BJ (cell line): ENCODE measurements around the gene HPGDS. TPM values are rescaled to one million over a fixed set of nuclear protein-coding genes. Genes with fewer than 3 reads are reported as not detected.
"Not testable (repeated sequence)": the region's sequence is repeated elsewhere in the genome, so short reads cannot be mapped to it uniquely, and the experiment has no call there.

ENCODE experiments used
- CTCF ChIA-PET: fragments of 350-600 bp; formaldehyde crosslinking; extraction: SDS; loops from one replicate; lab custom pipeline; 2021; ENCODE audit warnings: antibody characterized with exemption, inconsistent platforms; lab: Yijun Ruan, JAX
- POLR2A ChIA-PET: fragments of 300-600 bp; sonication (Branson Sonifier 250); formaldehyde crosslinking; extraction: SDS; loops from one replicate; lab custom pipeline; 2021; ENCODE audit warnings: antibody characterized with exemption; lab: Charles Lee
- DNase-seq: peaks from one replicate; pipeline ENCODE4 v3.0.0-alpha.2; 2011; ENCODE audit warnings: low read depth
- H3K27me3 ChIP-seq: 2 replicates; pipeline ENCODE4 v1.6.0; 2011; ENCODE audit warnings: low read length; ENCODE audit not compliant: control insufficient read depth, insufficient read depth
- H3K36me3 ChIP-seq: 2 replicates; pipeline ENCODE4 v1.5.1; 2011; ENCODE audit warnings: low read length; ENCODE audit not compliant: control insufficient read depth, insufficient read depth
- H3K4me3 ChIP-seq: 2 replicates; pipeline ENCODE4 v1.5.1; 2011; ENCODE audit warnings: low read depth, mild to moderate bottlenecking, control low read depth, low read length
- CTCF ChIP-seq: IDR thresholded peaks from 2 replicates; pipeline ENCODE4 v1.5.1; 2011; ENCODE audit warnings: low read depth, mild to moderate bottlenecking, control low read depth, inconsistent platforms, low read length, moderate library complexity; ENCODE audit not compliant: insufficient read depth
- polyA plus RNA-seq: library from polyadenylated mRNA; depleted of rRNA; stranded (reverse); fragments of >200 nt; gene quantifications from 2 replicates; pipeline ENCODE4 v1.2.3, GENCODE V29; 2011

The HPGDS gene
- polyA plus RNA-seq, 1 experiment: not detected

- ChIA-PET POLR2A (no interaction called here), CTCF (interaction anchor here (1.2 to 1.7 kb wide), 2 partner anchors 13 to 18 kb away, joined by 4 read pairs; no protein-coding TSS in a partner anchor)
- Histone ChIP-seq H3K36me3 (no peaks in the 10 kb centered on the region), H3K4me3 (no peak overlapping the region), H3K27me3 (no peaks in the 10 kb centered on the region)
- peak; percentile 1 for DNase-seq
- TF ChIP-seq CTCF: peak; percentile 57
These were observed 38.2 kb downstream of the HPGDS start for GRCh38 chr4:94304365-94304971.

- DNase-seq: no peak
- POLR2A ChIA-PET: no interaction called here
- no peaks in the 10 kb centered on the region for H3K27me3 ChIP-seq
- TF ChIP-seq CTCF: no peak
- H3K36me3 ChIP-seq: no peaks in the 10 kb centered on the region
- no peak overlapping the region for H3K4me3 ChIP-seq
- CTCF ChIA-PET: no interaction called here
These were observed 40.4 kb downstream of the HPGDS start for GRCh38 chr4:94302191-94302590.

GRCh38 chr4:94298725-94299252 lies 43.8 kb downstream of the HPGDS start:
- POLR2A ChIA-PET: no interaction called here
- no peak overlapping the region for H3K4me3 ChIP-seq
- H3K27me3 ChIP-seq: no peaks in the 10 kb centered on the region
- no peaks in the 10 kb centered on the region for H3K36me3 ChIP-seq
- CTCF ChIA-PET: no interaction called here
- TF ChIP-seq CTCF: no peak
- DNase-seq: no peak

- H3K36me3 ChIP-seq, DNase-seq, H3K27me3 ChIP-seq, H3K4me3 ChIP-seq, POLR2A ChIA-PET, CTCF ChIA-PET: not testable (repeated sequence)
These were observed 47.2 kb downstream of the HPGDS start for GRCh38 chr4:94295473-94295872.

- CTCF ChIA-PET, H3K4me3 ChIP-seq, H3K27me3 ChIP-seq, H3K36me3 ChIP-seq, POLR2A ChIA-PET, DNase-seq: not testable (repeated sequence)
These were observed 48.7 kb downstream of the HPGDS start for GRCh38 chr4:94293981-94294380.

GRCh38 chr4:94290245-94290644 lies 52.4 kb downstream of the HPGDS start:
- no peak for DNase-seq
- ChIA-PET POLR2A (no interaction called here), CTCF (no interaction called here)
- no peak overlapping the region for H3K4me3 ChIP-seq
- H3K27me3 ChIP-seq: no peaks in the 10 kb centered on the region
- 0 out of 2 replicates have a peak, but pooled peaks cover 1% of the 10 kb centered on the region for H3K36me3 ChIP-seq
- TF ChIP-seq CTCF: no peak
